ENCODE results near the gene GOLGA6L25.
"Not testable (repeated sequence)": the region's sequence is repeated elsewhere in the genome, so short reads cannot be mapped to it uniquely, and the experiment has no call there.

GOLGA6L25 gene, protein sequence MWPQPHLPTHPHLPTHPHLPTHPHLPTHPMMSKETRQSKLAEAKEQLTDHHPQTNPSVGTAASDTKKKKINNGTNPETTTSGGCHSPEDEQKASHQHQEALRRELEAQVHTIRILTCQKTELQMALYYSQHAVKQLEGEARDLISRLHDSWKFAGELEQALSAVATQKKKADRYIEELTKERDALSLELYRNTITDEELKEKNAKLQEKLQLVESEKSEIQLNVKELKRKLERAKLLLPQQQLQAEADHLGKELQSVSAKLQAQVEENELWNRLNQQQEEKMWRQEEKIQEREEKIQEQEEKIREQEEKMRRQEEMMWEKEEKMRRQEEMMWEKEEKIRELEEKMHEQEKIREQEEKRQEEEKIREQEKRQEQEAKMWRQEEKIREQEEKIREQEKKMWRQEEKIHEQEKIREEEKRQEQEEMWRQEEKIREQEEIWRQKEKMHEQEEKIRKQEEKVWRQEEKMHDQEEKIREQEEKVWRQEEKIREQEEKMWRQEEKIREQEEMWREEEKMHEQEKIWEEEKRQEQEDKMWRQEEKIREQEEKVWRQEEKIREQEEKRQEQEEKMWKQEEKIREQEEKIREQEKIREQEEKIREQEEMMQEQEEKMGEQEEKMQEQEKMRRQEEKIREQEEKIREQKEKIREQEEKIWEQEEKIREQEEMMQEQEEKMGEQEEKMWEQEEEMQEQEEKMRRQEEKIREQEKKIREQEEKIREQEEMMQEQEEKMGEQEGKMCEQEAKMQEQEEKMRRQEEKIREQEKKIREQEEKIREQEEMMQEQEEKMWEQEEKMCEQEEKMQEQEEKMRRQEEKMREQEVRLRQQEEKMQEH

DNA sequence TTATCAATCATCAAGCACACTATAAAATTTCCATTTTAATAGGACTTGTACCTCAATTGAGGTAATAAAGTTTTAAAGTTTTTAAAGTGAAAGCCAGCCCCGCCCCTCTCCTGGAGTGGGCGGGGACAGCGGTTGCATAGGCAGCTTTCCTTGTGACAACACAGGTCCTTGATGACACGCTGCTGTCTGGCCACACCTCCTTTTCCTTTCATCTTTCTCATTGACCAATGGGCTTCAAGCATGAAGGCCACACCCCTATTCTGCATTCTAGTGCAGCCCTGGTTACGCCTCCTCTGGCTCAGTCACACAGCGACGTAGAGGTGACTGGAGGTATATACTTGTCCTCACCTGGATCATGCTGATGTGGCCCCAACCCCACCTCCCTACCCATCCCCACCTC lies at the start of gene GOLGA6L25:
Gene GOLGA6L25 (plus strand): TSS at position 301 of the 400 bp plus-strand sequence. CDS start 61 bp downstream, at position 362.
- DNase-seq (ENCODE audit: low spot score), result not testable (repeated sequence)

DNA sequence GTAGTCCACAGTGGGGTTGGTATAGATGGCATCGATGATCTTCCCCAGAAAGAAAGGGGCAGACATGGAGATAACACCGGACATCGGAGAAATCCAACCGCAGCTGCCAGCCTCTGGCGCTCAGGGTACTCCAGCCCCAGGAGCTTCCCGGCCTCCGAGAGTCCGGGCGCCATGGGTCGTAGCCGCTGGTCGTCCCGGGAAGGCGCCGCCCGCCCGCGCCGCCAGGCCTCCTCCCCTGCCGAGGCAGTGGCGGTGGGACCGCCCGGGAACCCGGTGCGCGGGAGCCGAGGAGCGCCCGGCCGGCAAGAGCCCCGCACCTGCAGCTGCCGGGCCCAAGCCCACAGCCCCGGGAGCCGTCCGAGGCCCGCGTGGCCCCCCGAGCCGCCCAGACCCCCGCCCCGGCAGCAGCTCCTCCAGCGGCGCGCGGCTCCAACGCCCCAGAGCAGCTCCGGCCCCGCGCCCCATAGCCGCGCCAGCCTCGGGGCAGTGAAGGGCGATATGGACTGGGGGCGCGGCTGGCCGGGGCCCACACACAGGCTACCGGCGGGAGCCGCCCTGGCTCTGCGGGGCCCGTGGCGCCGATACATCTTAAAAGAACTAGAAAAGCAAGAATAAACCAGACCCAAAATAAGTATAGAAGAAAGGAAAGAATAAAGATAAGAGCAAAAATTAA lies 45.0 kb upstream of the GOLGA6L25 start:
- not testable (repeated sequence) for DNase-seq (ENCODE audit: low spot score)

DNA sequence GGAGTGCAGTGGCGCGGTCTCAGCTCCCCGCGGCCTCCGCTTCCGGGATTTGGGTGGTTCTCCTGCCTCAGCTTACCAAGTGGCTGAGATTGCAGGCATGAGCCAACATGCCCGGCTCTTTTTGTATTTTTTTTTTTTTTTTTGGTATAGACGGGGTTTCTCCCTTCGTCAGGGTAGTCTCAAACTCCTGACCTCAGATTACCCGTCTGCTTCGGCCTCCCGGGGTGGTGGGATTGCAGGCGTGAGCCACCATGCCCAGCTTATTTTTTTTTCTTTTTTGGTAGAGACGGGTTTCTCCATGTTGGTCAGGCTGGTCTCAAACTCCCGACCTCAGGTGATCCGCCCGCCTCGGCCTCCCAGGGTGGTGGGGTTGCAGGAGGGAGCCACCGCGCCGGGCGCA lies 39.2 kb upstream of the GOLGA6L25 start:
- DNase-seq (ENCODE audit: low spot score), result not testable (repeated sequence)

DNA sequence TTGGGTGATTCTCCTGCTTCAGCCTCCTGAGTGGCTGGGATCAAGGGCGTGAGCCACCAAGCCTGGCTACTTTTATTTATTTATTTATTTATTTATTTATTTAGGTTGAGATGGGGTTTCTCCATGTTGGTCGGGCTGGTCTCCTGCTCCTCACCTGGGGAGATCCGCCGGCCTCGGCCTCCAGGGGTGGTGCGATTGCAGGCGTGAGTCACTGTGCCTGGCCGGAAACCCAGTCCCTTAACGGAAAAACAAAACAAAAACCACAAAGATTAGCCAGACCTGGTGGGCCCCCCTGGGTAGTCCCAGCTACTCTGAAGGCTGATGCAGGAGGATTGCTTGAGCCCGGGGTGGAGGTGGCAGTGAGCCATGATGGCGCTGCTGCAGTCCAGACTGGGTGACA lies 38.2 kb upstream of the GOLGA6L25 start:
- not testable (repeated sequence) for DNase-seq (ENCODE audit: low spot score)

DNA sequence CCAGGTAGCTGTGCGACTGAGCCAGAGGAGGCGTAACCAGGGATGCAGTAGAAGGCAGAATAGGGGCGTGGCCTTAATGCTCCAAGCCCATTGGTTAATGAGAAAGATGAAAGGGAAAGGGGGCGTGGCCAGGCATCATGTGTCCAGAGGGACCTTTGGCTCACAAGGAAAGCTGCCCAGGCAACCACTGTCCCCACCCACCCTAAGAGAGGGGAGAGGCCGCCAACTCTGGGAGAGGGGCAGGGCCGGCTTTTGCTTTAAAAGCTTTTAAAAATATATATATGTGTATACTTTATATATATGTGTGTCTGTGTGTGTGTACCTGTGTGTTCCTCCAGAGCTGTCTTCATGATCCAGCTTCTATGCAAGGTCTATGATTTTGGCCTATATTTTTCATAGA lies 20.4 kb upstream of the GOLGA6L25 start, which contains the start of gene GOLGA8G:
Gene GOLGA8G (minus strand): TSS at position 18 of the 400 bp plus-strand sequence. CDS start 62 bp downstream, outside the sequence.
- DNase-seq (ENCODE audit: low spot score), result not testable (repeated sequence)

DNA sequence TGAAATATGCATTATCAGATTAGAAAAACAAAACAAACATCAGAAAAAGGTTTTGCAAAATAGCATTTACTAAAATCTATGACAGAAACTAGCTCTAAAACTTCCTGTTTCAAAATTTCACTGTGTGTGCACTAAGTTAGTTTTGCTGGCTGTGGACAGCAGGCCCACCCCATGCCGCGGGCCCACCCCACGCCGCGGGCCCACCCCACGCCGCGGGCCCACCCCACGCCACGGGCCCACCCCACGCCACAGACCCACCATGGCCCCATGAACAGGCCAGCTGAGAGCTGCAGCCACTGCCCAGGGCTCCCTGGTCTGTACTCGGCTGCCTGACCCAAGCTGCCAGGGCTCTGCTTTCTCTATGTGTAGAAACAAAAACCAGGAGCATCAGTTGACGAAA lies 20.0 kb downstream of the GOLGA6L25 start:
- DNase-seq (ENCODE audit: low spot score), result not testable (repeated sequence)

DNA sequence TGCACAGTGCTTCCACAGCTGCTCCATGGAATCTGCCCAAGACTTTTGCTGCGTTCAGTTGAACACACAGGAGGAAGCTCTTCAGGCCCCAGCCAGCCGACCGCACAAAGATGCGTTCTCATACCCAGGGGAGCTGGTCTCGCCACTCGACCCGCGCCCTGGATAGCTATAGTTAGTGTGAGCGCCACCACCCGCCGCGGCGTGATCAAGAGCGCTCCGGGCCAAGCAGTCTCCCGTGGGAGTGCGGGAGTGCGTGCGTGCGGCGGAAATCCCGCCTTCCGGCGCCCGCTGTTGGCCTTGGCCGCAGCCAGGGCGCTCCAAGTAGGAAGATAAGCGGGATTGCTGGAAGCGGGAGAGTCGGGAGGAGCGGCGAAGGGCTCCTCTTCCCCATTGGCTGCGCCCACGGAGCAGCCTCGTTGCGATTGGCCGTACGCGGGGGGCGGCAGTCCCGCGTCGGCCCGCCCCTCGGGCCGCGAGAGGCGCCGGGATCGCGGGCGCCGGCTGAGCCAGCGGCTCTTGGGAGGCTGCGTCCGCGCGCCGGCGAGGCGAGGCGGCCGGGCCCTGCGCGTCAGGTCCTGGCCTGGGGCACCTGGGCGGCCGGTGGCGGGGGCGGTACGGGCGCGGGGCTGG lies 35.7 kb downstream of the GOLGA6L25 start:
- DNase-seq (ENCODE audit: low spot score), result not testable (repeated sequence)

DNA sequence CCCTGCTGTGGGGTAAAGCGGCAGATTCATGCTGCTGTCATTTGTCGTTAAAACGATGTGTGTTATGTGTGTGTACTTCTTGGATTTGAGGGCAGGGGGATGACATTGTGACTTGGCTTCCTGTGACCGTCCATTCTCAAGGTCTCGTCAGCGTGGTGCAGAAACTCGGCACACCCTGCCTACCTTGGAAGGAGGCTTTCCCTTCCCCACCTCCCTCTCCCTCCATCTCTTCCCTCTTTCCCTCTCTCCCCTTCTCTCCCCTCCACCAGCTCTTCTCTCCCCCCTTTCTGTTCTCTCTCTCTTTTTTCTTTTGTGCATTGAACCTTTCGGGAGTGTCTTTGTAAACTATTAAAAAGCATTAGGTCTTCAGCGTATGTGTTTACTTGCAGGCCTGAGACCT lies 36.4 kb downstream of the GOLGA6L25 start:
- DNase-seq (ENCODE audit: low spot score), result not testable (repeated sequence)

DNA sequence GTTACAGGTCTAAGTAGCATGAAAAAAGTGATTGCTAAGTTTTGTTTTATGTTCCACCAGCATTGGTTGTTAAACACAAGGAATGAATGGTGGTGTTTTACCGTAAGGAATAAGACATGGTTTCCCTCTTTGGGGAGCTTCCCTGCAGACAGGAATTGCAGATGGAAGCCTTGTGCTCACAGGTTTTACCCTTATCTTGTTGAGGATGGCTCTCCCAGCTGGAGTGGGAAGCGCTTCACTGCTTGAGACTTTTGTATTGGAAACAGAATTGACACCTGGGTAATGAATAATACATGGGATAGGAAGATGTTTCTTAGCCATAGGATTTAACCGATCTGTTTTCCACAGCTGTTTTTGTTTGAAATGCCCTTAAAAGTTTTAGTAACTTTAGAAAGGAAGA lies 39.0 kb downstream of the GOLGA6L25 start:
- not testable (repeated sequence) for DNase-seq (ENCODE audit: low spot score)

DNA sequence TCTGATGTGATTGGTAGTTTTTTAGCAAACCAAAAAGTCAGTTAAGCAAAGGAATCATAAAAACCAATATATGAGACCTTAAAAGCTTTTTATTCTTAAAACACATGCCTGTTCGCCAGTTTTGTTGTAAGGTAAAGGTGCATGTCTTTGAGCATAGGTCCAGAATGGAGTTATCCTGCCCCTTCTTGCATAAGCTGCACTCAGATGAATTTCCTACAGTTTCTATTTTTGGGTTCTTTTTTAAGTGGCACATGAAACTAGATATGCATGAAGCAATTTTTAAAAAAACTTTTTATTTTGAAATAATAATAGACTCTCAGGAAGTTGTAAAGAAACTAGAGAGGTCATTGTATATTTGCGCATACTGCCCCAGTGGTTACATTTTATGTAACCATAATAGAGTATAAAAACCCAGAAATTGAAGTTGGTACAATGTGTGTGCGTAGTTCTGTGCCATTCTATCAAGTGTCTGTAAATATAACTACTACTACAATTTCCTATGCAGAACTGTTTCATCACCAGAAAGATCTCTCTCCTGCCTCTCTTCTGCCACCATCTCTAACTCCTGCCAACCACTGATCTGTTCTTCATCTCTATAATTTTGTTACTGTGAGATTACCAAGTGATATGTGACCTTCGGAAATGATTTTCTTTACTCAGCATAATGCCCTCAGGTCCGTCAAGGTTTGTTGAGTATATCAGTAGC lies 40.2 kb downstream of the GOLGA6L25 start:
- DNase-seq (ENCODE audit: low spot score), result not testable (repeated sequence)

DNA sequence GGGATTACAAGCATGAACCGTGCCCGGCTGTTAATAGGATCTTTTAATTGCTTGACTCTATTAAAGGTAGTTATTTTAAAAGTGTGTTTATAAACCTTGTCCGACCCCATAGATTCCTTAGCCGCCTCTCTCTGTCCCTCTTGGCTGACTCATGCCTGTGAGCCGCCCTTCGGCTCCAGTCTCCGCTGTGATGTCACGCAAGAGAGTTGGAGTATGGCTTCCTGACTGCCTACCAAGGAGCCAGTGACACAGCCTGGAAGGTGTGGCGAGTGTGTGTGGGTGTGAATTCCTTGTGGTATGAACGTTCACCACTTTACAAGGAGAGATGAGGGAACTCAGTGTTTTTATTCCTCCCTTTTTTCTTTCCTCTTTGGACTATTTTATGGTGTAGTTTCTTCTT lies 44.1 kb downstream of the GOLGA6L25 start:
- not testable (repeated sequence) for DNase-seq (ENCODE audit: low spot score)

DNA sequence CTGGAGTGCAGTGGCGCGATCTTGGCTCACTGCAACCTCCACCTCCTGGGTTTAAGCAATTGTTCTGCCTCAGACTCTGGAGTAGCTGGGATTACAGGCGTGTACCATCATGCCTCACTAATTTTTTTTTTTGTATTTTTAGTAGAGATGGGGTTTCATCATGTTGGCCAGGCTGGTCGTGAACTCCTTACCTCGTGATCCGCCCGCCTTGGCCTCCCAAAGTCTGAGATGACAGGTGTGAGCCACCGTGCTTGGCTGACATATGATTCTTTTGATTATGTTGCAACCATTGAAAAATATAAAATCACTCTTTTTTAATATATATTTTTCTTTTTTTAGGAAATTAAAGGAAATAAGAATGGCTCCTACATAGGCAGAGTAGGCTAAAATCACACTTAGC lies 44.8 kb downstream of the GOLGA6L25 start:
- DNase-seq (ENCODE audit: low spot score), result not testable (repeated sequence)

DNA sequence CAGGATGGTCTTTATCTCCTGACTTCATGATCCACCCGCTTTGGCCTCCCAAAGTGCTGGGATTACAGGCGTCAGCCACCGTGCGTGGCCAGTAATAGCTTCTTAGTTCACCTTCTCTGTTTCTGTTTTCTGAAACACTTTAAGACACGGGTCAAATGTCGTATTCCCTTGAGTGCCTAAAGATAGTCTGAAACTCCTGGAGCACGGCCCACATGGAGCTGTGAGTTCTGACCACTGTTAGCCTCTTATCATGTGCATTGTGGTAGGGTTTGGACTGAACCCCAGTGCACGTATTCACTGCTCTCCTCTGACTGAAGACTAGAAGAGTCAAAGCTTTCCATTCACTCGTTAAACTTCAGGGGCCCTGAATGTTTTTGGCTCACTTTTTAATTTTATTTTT lies 48.8 kb downstream of the GOLGA6L25 start:
- not testable (repeated sequence) for DNase-seq (ENCODE audit: low spot score)
